DMS 273 treated with DMSO at 0.1 percent for 48 hours (cell line): ENCODE results near the gene UQCR10.
"Not testable (repeated sequence)": the region's sequence is repeated elsewhere in the genome, so short reads cannot be mapped to it uniquely, and the experiment has no call there.

Source experiments
- DNase-seq: peaks from one replicate; lab custom pipeline; 2025; lab: John Stamatoyannopoulos, UW

UQCR10 gene

GRCh38 chr22:29737251-29738117, 29.7 kb upstream of the UQCR10 start:
- DNase-seq: no peak

GRCh38 chr22:29738118-29738815, 28.9 kb upstream of the UQCR10 start:
- DNase-seq: no peak

GRCh38 chr22:29739346-29739875, 27.8 kb upstream of the UQCR10 start:
- no peak for DNase-seq

GRCh38 chr22:29740216-29740615, 27.0 kb upstream of the UQCR10 start:
- no peak for DNase-seq

GRCh38 chr22:29741926-29742325, 25.2 kb upstream of the UQCR10 start:
- DNase-seq: no peak

GRCh38 chr22:29742326-29742725, 24.8 kb upstream of the UQCR10 start:
- DNase-seq: no peak

GRCh38 chr22:29744902-29745301, 22.3 kb upstream of the UQCR10 start:
- peak; percentile 93 for DNase-seq

GRCh38 chr22:29747832-29748231, 19.3 kb upstream of the UQCR10 start:
- DNase-seq: no peak

GRCh38 chr22:29748248-29748893, 18.8 kb upstream of the UQCR10 start:
- DNase-seq: no peak

- DNase-seq: no peak
Measured at GRCh38 chr22:29750029-29750428, 17.1 kb upstream of the UQCR10 start.

GRCh38 chr22:29750559-29751538, 16.3 kb upstream of the UQCR10 start:
- no peak for DNase-seq

GRCh38 chr22:29751669-29752068, 15.5 kb upstream of the UQCR10 start:
- no peak for DNase-seq

- no peak for DNase-seq
Measured at GRCh38 chr22:29753808-29754657, 13.1 kb upstream of the UQCR10 start.

- not testable (repeated sequence) for DNase-seq
Measured at GRCh38 chr22:29754658-29755395, 12.3 kb upstream of the UQCR10 start.

- DNase-seq: no peak
Measured at GRCh38 chr22:29755889-29756288, 11.3 kb upstream of the UQCR10 start.

GRCh38 chr22:29756341-29756740, 10.8 kb upstream of the UQCR10 start:
- DNase-seq: no peak

- DNase-seq: no peak
Measured at GRCh38 chr22:29757096-29757495, 10.1 kb upstream of the UQCR10 start.

GRCh38 chr22:29758068-29758622, 9.0 kb upstream of the UQCR10 start:
- no peak for DNase-seq

GRCh38 chr22:29758959-29759358, 8.2 kb upstream of the UQCR10 start:
- DNase-seq: no peak
